HepG2 (cell line): ENCODE results near the gene DOK7. TPM values are rescaled to one million over a fixed set of nuclear protein-coding genes. Genes with fewer than 3 reads are reported as not detected.
A peak's percentile ranks its signal among the peaks of the same experiment; 100 is the strongest.

Experiments used
- AGO2 ChIP-seq: fragments of 200-400 bp; formaldehyde crosslinking; optimal IDR thresholded peaks from 2 replicates; pipeline ENCODE3; 2017; ENCODE audit warnings: mild to moderate bottlenecking, low read depth, low read length, moderate library complexity
- ERF ChIP-seq: IDR thresholded peaks from 2 replicates; pipeline ENCODE4 v1.6.1; 2018; ENCODE audit warnings: missing biosample characterization, missing genetic modification reagents
- HIVEP1 ChIP-seq: sonication (generic); formaldehyde crosslinking; IDR thresholded peaks from 2 replicates; pipeline ENCODE4 v1.4.0; 2020; ENCODE audit warnings: mild to moderate bottlenecking, missing genetic modification reagents
- IRF2 ChIP-seq: IDR thresholded peaks from 2 replicates; pipeline ENCODE4 v1.6.1; 2018; ENCODE audit warnings: missing genetic modification reagents, missing compliant biosample characterization
- MXD4 ChIP-seq: IDR thresholded peaks from 2 replicates; pipeline ENCODE4 v1.6.1; 2016; ENCODE audit warnings: mild to moderate bottlenecking, missing biosample characterization, missing genetic modification reagents
- MYC ChIP-seq: sonication (generic); formaldehyde crosslinking; IDR thresholded peaks from 2 replicates; pipeline ENCODE4 v1.9.0; 2021; ENCODE audit warnings: missing genetic modification reagents, borderline replicate concordance
- NR2F1 ChIP-seq, 2 experiments: fragments of 450-650 bp in 1 of 2; formaldehyde crosslinking in 1 of 2; IDR thresholded peaks; 2 replicates each; pipeline versions ENCODE4 v1.5.0 to v1.6.1; 2016 to 2020; ENCODE audit warnings: mild to moderate bottlenecking in 1 of 2, missing compliant biosample characterization in 1 of 2, missing genetic modification reagents in 1 of 2, moderate library complexity in 1 of 2
- PREB ChIP-seq: sonication (generic); formaldehyde crosslinking; IDR thresholded peaks from 2 replicates; pipeline ENCODE4 v1.4.0; 2020; ENCODE audit warnings: missing genetic modification reagents
- RFX3 ChIP-seq: IDR thresholded peaks from 2 replicates; pipeline ENCODE4 v1.6.1; 2016; ENCODE audit warnings: missing biosample characterization, missing genetic modification reagents
- RNF2 ChIP-seq: fragments of 450-650 bp; conservative IDR thresholded peaks from 2 replicates; pipeline ENCODE4 v1.6.1; 2016; ENCODE audit warnings: low read depth
- SALL2 ChIP-seq: sonication (generic); formaldehyde crosslinking; IDR thresholded peaks from 2 replicates; pipeline ENCODE4 v1.8.1; 2023; ENCODE audit warnings: mild to moderate bottlenecking, missing genetic modification reagents, inconsistent platforms
- WIZ ChIP-seq: sonication (generic); formaldehyde crosslinking; IDR thresholded peaks from 2 replicates; pipeline ENCODE4 v1.5.1; 2020; ENCODE audit warnings: mild to moderate bottlenecking, missing genetic modification reagents
- ZFX ChIP-seq: sonication (generic); formaldehyde crosslinking; IDR thresholded peaks from 2 replicates; pipeline ENCODE4 v1.4.0; 2020; ENCODE audit warnings: mild to moderate bottlenecking, low read depth, missing genetic modification reagents, moderate library complexity
- ZFY ChIP-seq: sonication (generic); formaldehyde crosslinking; IDR thresholded peaks from 2 replicates; pipeline ENCODE4 v1.4.0; 2020; ENCODE audit warnings: missing genetic modification reagents
- ZNF232 ChIP-seq: sonication (generic); formaldehyde crosslinking; IDR thresholded peaks from 2 replicates; pipeline ENCODE4 v1.4.0; 2020; ENCODE audit warnings: missing genetic modification reagents, borderline replicate concordance
- ZNF577 ChIP-seq: sonication (generic); formaldehyde crosslinking; IDR thresholded peaks from 2 replicates; pipeline ENCODE4 v1.4.0; 2020; ENCODE audit warnings: mild to moderate bottlenecking, low read depth, missing genetic modification reagents, borderline replicate concordance
- ZNF614 ChIP-seq: IDR thresholded peaks from 2 replicates; pipeline ENCODE4 v1.6.1; 2018; ENCODE audit warnings: missing biosample characterization, missing genetic modification reagents, inconsistent platforms, borderline replicate concordance
- ZNF709 ChIP-seq: sonication (generic); formaldehyde crosslinking; IDR thresholded peaks from 2 replicates; pipeline ENCODE4 v1.5.0; 2020; ENCODE audit warnings: mild to moderate bottlenecking, missing genetic modification reagents
- ZNF724P ChIP-seq: sonication (generic); formaldehyde crosslinking; IDR thresholded peaks from 2 replicates; pipeline ENCODE4 v1.8.0; 2022; ENCODE audit warnings: missing genetic modification reagents, borderline replicate concordance
- ZNF772 ChIP-seq: sonication (generic); formaldehyde crosslinking; IDR thresholded peaks from 2 replicates; pipeline ENCODE4 v1.5.0; 2020; ENCODE audit warnings: mild to moderate bottlenecking, missing genetic modification reagents
- ZNF841 ChIP-seq: sonication (generic); formaldehyde crosslinking; IDR thresholded peaks from 2 replicates; pipeline ENCODE4 v1.8.1; 2023; ENCODE audit warnings: missing genetic modification reagents, borderline replicate concordance
- ZSCAN12 ChIP-seq: sonication (generic); formaldehyde crosslinking; IDR thresholded peaks from 2 replicates; pipeline ENCODE4 v1.9.0; 2021; ENCODE audit warnings: mild to moderate bottlenecking, missing genetic modification reagents
- ZZZ3 ChIP-seq: sonication (generic); formaldehyde crosslinking; IDR thresholded peaks from 2 replicates; pipeline ENCODE4 v1.4.0; 2020; ENCODE audit warnings: missing genetic modification reagents, mild to moderate bottlenecking, borderline replicate concordance
- polyA plus RNA-seq, 8 experiments: library from polyadenylated mRNA; depleted of rRNA in 3 of 8; stranded (reverse) in 7 of 8; unstranded in 1 of 8; fragments of >200 nt; fragmentation: Illumina TruSeq in 4 of 8; extraction: Trizol in 4 of 8; gene quantifications; 2 replicates each; pipeline versions ENCODE4 v1.2.1 to v1.2.3, GENCODE V29; 2011 to 2016; ENCODE audit warnings: low read depth in 4 of 8, missing spikeins in 1 of 8, mixed read lengths in 1 of 8; ENCODE audit not compliant: insufficient read depth in 1 of 8
- total RNA-seq, 5 experiments: library from RNA; depleted of rRNA; stranded (reverse); fragments of >200 nt; fragmentation: Illumina TruSeq; extraction: Trizol; gene quantifications; 2 replicates each; pipeline ENCODE4 v1.2.3, GENCODE V29; 2016; ENCODE audit warnings: low read depth in 1 of 5
- TF ChIP-seq, protein P1 (sequence below): sonication (generic); formaldehyde crosslinking; IDR thresholded peaks from 2 replicates; pipeline ENCODE4 v1.4.0; 2020; ENCODE audit warnings: mild to moderate bottlenecking, missing genetic modification reagents
- TF ChIP-seq, protein P2 (sequence below): sonication (generic); formaldehyde crosslinking; IDR thresholded peaks from 2 replicates; pipeline ENCODE4 v1.4.0; 2020; ENCODE audit warnings: missing genetic modification reagents
- TF ChIP-seq, protein P3 (sequence below), 2 experiments: fragments of 450-650 bp in 1 of 2; sonication (generic) in 1 of 2; formaldehyde crosslinking; IDR thresholded peaks; 2 replicates each; pipeline versions ENCODE4 v1.5.0 to v1.8.0; 2020 to 2022; ENCODE audit warnings: mild to moderate bottlenecking in 1 of 2, missing genetic modification reagents in 1 of 2

The DOK7 gene
- total and polyA plus RNA-seq, 2 of the 13 experiments (the other 11 are each of a cell fraction or from before 2014, with no cell fraction given), result 0.03 to 0.07 TPM

- TF ChIP-seq, protein P1, sequence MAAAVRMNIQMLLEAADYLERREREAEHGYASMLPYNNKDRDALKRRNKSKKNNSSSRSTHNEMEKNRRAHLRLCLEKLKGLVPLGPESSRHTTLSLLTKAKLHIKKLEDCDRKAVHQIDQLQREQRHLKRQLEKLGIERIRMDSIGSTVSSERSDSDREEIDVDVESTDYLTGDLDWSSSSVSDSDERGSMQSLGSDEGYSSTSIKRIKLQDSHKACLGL (CRISPR knock-in tag), result peak; percentile 51; the same call in 1 of the 2 replicates
- 0 out of 2 replicates have a peak, but pooled peaks have one; percentile 71 for TF ChIP-seq PREB (CRISPR knock-in tag)
- TF ChIP-seq ZFX (CRISPR knock-in tag), result peak; percentile 99
- TF ChIP-seq ZSCAN12 (CRISPR knock-in tag), result peak; percentile 69; the same call in 1 of the 2 replicates
- peak; percentile 32; the same call in 1 of the 2 replicates for TF ChIP-seq ZNF614 (CRISPR knock-in tag)
- TF ChIP-seq ZNF232 (CRISPR knock-in tag), result peak; percentile 83
- TF ChIP-seq NR2F1 (CRISPR knock-in tag; IDR thresholded peaks at IDR 0.05), result no peak
- TF ChIP-seq HIVEP1 (CRISPR knock-in tag), result 0 out of 2 replicates have a peak, but pooled peaks have one; percentile 37
- TF ChIP-seq, protein P2, sequence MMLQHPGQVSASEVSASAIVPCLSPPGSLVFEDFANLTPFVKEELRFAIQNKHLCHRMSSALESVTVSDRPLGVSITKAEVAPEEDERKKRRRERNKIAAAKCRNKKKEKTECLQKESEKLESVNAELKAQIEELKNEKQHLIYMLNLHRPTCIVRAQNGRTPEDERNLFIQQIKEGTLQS, result no peak
- peak; percentile 70; the same call in 1 of the 2 replicates for TF ChIP-seq ERF (CRISPR knock-in tag)
- TF ChIP-seq ZNF577, result no peak
- peak; percentile 37 for TF ChIP-seq AGO2
- TF ChIP-seq IRF2 (CRISPR knock-in tag), result 0 out of 2 replicates have a peak, but pooled peaks have one; percentile 23
- peak; percentile 93 for TF ChIP-seq RFX3 (CRISPR knock-in tag)
- TF ChIP-seq RNF2, result no peak
- peak; percentile 83; the same call in 1 of the 2 replicates for TF ChIP-seq ZNF772 (CRISPR knock-in tag)
- TF ChIP-seq SALL2 (CRISPR knock-in tag), result 0 out of 2 replicates have a peak, but pooled peaks have one; percentile 55
- TF ChIP-seq ZNF724P (CRISPR knock-in tag), result peak; percentile 88; the same call in 1 of the 2 replicates
- TF ChIP-seq, protein P3, sequence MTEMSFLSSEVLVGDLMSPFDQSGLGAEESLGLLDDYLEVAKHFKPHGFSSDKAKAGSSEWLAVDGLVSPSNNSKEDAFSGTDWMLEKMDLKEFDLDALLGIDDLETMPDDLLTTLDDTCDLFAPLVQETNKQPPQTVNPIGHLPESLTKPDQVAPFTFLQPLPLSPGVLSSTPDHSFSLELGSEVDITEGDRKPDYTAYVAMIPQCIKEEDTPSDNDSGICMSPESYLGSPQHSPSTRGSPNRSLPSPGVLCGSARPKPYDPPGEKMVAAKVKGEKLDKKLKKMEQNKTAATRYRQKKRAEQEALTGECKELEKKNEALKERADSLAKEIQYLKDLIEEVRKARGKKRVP (CRISPR knock-in tag; IDR thresholded peaks at IDR 0.05), result peak in 1 of 2 experiments; percentile 31; a peak in 1 of 4 replicates
- no peak for TF ChIP-seq MXD4 (CRISPR knock-in tag)
- peak; percentile 68; the same call in 1 of the 2 replicates for TF ChIP-seq ZNF709 (CRISPR knock-in tag)
- peak; percentile 98 for TF ChIP-seq ZFY (CRISPR knock-in tag)
- TF ChIP-seq ZNF841 (CRISPR knock-in tag), result 0 out of 2 replicates have a peak, but pooled peaks have one; percentile 49
- peak; percentile 66; the same call in 1 of the 2 replicates for TF ChIP-seq ZZZ3 (CRISPR knock-in tag)
- TF ChIP-seq MYC, result peak; percentile 44; the same call in 1 of the 2 replicates
- TF ChIP-seq WIZ, result 0 out of 2 replicates have a peak, but pooled peaks have one; percentile 44
These were observed 69.0 kb downstream of the DOK7 start, which contains the start of gene LRPAP1 (continued) for GRCh38 chr4:3531879-3532750.
